GM19372 (cell line): ENCODE measurements around the gene FAM13A.
"Not testable (repeated sequence)": the region's sequence is repeated elsewhere in the genome, so short reads cannot be mapped to it uniquely, and the experiment has no call there.

Experiments used
- ATAC-seq: cut with Tn5 transposase; IDR thresholded peaks from one replicate; pipeline ENCODE4 v1.9.1; 2021; ENCODE audit warnings: mild to moderate bottlenecking, low read depth, moderate library complexity; ENCODE audit not compliant: unreplicated experiment

FAM13A gene

GRCh38 chr4:89000844-89001360 is 56.1 kb downstream of the FAM13A start:
- ATAC-seq = no peak

- no peak for ATAC-seq
Measured at GRCh38 chr4:89000382-89000781, 56.6 kb downstream of the FAM13A start.

GRCh38 chr4:88999392-88999930 is 57.5 kb downstream of the FAM13A start:
- ATAC-seq = no peak

- no peak for ATAC-seq
Measured at GRCh38 chr4:88998891-88999290, 58.1 kb downstream of the FAM13A start.

GRCh38 chr4:88998001-88998400 is 59.0 kb downstream of the FAM13A start:
- no peak for ATAC-seq

- no peak for ATAC-seq
Measured at GRCh38 chr4:88995874-88996273, 61.1 kb downstream of the FAM13A start.

- ATAC-seq = not testable (repeated sequence)
Measured at GRCh38 chr4:88995257-88995656, 61.7 kb downstream of the FAM13A start.

- ATAC-seq = no peak
Measured at GRCh38 chr4:88993246-88993645, 63.7 kb downstream of the FAM13A start.

GRCh38 chr4:88991746-88992145 is 65.2 kb downstream of the FAM13A start:
- no peak for ATAC-seq

GRCh38 chr4:88989990-88990389 is 67.0 kb downstream of the FAM13A start:
- ATAC-seq = no peak

- no peak for ATAC-seq
Measured at GRCh38 chr4:88985088-88985773, 71.8 kb downstream of the FAM13A start.

- no peak for ATAC-seq
Measured at GRCh38 chr4:88982757-88983156, 74.2 kb downstream of the FAM13A start.

- ATAC-seq = no peak
Measured at GRCh38 chr4:88981993-88982392, 75.0 kb downstream of the FAM13A start.

- no peak for ATAC-seq
Measured at GRCh38 chr4:88981556-88981955, 75.4 kb downstream of the FAM13A start.

- no peak for ATAC-seq
Measured at GRCh38 chr4:88979276-88979675, 77.7 kb downstream of the FAM13A start.

GRCh38 chr4:88976775-88977035 is 80.3 kb downstream of the FAM13A start:
- no peak for ATAC-seq

- no peak for ATAC-seq
Measured at GRCh38 chr4:88975958-88976774, 80.8 kb downstream of the FAM13A start.

- ATAC-seq = no peak
Measured at GRCh38 chr4:88971536-88971935, 85.4 kb downstream of the FAM13A start.

GRCh38 chr4:88969746-88970145 is 87.2 kb downstream of the FAM13A start:
- no peak for ATAC-seq

- no peak for ATAC-seq
Measured at GRCh38 chr4:88969271-88969670, 87.7 kb downstream of the FAM13A start.

- ATAC-seq = no peak
Measured at GRCh38 chr4:88967883-88968331, 89.1 kb downstream of the FAM13A start.

GRCh38 chr4:88965053-88965452 is 91.9 kb downstream of the FAM13A start:
- ATAC-seq = no peak
